DND-41 (cell line): ENCODE data around the gene B3GALT6.
"Not testable (repeated sequence)": the region's sequence is repeated elsewhere in the genome, so short reads cannot be mapped to it uniquely, and the experiment has no call there.

ENCODE experiments used
- ATAC-seq: fragments of 200-7000 bp; cut with Tn5 transposase; 3 replicates; pipeline ENCODE4 v1.9.1; 2021; ENCODE audit warnings: low read depth; ENCODE audit not compliant: insufficient read depth
- DNase-seq: peaks from one replicate; pipeline ENCODE4 v3.0.0-alpha.2; 2020
- H2AFZ ChIP-seq: 2 replicates; pipeline ENCODE4 v1.6.0; 2012; ENCODE audit warnings: low read depth, low read length
- H3K27ac ChIP-seq: 2 replicates; pipeline ENCODE4 v1.5.1; 2012; ENCODE audit warnings: low read length, inconsistent platforms
- H3K27me3 ChIP-seq: fragments of 200-600 bp; sonication (generic); 2 replicates; pipeline ENCODE4 v1.6.0; 2012; ENCODE audit warnings: low read length, mild to moderate bottlenecking, inconsistent platforms; ENCODE audit not compliant: insufficient read depth, poor library complexity
- H3K36me3 ChIP-seq: 2 replicates; pipeline ENCODE4 v1.5.1; 2012; ENCODE audit warnings: low read length, inconsistent platforms; ENCODE audit not compliant: insufficient read depth
- H3K4me1 ChIP-seq: 2 replicates; pipeline ENCODE4 v1.5.1; 2012; ENCODE audit warnings: mild to moderate bottlenecking, low read length; ENCODE audit not compliant: insufficient read depth
- H3K4me2 ChIP-seq: 2 replicates; pipeline ENCODE4 v1.6.0; 2012; ENCODE audit warnings: mild to moderate bottlenecking, moderate library complexity, low read length, inconsistent platforms; ENCODE audit not compliant: insufficient read depth
- H3K4me3 ChIP-seq, 2 experiments: fragments of 200-600 bp in 1 of 2; shearing (Covaris generic) in 1 of 2; 2 replicates each; pipeline ENCODE4 v1.5.1; 2012 to 2016; ENCODE audit warnings: inconsistent platforms in 2 of 2, low read length in 2 of 2, mild to moderate bottlenecking in 2 of 2, low read depth in 1 of 2, moderate library complexity in 1 of 2
- H3K79me2 ChIP-seq: 2 replicates; pipeline ENCODE4 v1.6.0; 2012; ENCODE audit warnings: low read length, inconsistent platforms; ENCODE audit not compliant: insufficient read depth
- H3K9ac ChIP-seq: 2 replicates; pipeline ENCODE4 v1.6.0; 2012; ENCODE audit warnings: low read depth, mild to moderate bottlenecking, inconsistent platforms, low read length, moderate library complexity
- H3K9me3 ChIP-seq: 2 replicates; pipeline ENCODE4 v1.5.1; 2012; ENCODE audit warnings: low read length, moderate library complexity, mild to moderate bottlenecking, inconsistent platforms; ENCODE audit not compliant: insufficient read depth, severe bottlenecking
- H4K20me1 ChIP-seq: 2 replicates; pipeline ENCODE4 v1.6.0; 2012; ENCODE audit warnings: low read length; ENCODE audit not compliant: insufficient read depth
- EZH2 ChIP-seq: IDR thresholded peaks from 3 replicates; pipeline ENCODE4 v1.6.1; 2012; ENCODE audit warnings: borderline replicate concordance, low read depth, mild to moderate bottlenecking, moderate library complexity, low read length, inconsistent platforms; ENCODE audit not compliant: severe bottlenecking
- TF ChIP-seq, protein P1 (sequence below): IDR thresholded peaks from 2 replicates; pipeline ENCODE4 v1.5.1; 2012; ENCODE audit warnings: borderline replicate concordance, low read length, moderate library complexity, mild to moderate bottlenecking; ENCODE audit not compliant: poor library complexity, severe bottlenecking; ENCODE audit errors: extremely low read depth

Gene B3GALT6

DNA sequence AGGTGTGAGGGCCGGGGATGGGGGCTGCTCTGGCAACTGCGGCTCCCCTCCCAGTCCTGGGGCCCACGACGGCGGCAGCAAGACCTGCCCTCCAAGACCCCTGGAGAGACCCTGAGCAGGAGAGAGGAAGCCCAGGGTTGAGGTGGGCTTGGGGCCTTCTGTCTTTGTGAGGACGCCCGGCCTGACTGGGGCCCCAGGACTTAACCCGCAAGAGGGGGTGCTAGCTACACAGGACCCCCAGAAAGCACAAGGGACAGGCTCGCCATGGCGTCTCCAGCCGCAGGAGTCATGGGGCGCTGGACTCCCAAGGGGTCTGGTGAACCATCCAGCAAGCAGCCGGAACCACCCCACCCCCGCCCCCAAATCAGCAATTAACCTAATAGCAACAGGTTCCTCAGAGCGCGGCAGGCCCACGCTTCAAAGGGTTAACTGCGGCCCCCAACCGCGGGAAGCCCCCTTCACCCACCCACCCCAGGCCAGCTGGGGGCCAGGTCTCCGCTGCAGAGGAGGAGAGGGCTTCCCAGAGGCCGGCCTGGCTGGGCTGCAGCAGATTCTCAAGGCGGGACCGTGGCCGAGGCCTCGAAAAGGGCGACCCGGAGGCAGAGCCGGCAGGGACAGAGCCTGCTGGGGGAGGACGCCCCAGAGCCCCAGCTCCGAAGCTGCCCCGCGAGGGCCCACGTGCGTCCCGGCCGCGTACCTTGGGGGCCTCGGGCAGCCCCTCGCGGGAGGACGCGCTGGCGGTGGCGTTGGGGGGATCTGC lies 14.0 kb downstream of the B3GALT6 start:
- Histone ChIP-seq H3K9ac (no peak overlapping the region), H2AFZ (no peak overlapping the region), H3K4me3 (no peak overlapping the region), H3K36me3 (no peaks in the 10 kb centered on the region), H3K27me3 (no peaks in the 10 kb centered on the region), H3K27ac (no peak overlapping the region), H3K79me2 (no peaks in the 10 kb centered on the region), H3K9me3 (no peaks in the 10 kb centered on the region), H3K4me2 (no peak overlapping the region), H4K20me1 (no peaks in the 10 kb centered on the region; the same call in 1 of the 2 replicates), H3K4me1 (peaks cover 9% of the 10 kb centered on the region)
- DNase-seq (no peak), ATAC-seq (no peak)
- TF ChIP-seq EZH2, result no peak
- TF ChIP-seq, protein P1, sequence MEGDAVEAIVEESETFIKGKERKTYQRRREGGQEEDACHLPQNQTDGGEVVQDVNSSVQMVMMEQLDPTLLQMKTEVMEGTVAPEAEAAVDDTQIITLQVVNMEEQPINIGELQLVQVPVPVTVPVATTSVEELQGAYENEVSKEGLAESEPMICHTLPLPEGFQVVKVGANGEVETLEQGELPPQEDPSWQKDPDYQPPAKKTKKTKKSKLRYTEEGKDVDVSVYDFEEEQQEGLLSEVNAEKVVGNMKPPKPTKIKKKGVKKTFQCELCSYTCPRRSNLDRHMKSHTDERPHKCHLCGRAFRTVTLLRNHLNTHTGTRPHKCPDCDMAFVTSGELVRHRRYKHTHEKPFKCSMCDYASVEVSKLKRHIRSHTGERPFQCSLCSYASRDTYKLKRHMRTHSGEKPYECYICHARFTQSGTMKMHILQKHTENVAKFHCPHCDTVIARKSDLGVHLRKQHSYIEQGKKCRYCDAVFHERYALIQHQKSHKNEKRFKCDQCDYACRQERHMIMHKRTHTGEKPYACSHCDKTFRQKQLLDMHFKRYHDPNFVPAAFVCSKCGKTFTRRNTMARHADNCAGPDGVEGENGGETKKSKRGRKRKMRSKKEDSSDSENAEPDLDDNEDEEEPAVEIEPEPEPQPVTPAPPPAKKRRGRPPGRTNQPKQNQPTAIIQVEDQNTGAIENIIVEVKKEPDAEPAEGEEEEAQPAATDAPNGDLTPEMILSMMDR, result no peak

DNA sequence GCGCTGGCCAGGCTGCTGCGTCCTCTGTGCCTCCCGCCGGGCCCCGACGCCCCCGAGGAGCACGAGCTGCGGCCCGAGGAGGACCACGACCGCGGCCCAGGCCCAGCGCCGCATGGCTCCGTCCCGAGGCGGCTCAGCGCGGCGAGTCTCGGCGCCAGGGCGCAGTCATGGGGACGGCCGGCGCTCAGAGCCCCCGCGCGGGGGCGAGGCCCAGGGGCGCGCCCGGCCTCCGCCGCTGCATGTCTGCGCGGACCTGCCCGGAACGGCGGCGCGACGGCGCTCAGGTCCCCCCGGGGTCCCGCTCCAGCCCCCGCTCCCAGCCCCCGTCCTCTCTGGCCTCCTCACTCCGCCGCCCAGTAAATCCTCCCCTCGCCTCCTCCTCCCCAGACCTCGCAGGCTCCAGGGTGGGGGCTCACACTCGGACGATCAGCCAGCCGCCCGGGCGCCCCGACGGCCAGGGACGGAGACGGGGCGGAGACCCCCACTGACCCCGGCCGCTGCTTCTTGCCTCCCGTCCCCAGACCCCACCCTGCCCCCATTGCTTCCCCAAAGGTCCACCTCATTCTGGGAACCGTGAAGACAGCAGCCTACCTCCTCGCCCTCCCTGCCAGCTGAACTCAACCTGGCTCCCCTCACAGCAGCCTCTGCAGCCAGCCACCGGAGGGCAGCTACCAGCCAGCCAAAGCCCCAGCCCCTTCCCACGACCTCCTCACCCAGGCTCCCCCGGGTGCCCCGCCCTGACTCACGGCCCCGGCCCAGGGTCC lies 14.7 kb downstream of the B3GALT6 start, which contains the start of gene C1QTNF12:
C1QTNF12 (minus strand) TSS at position 146 of the 764 bp plus-strand sequence; CDS start at position 114, 32 bp downstream.
- Histone ChIP-seq H3K4me3 (no peak within 1 kb of the TSS), H2AFZ (no peak within 1 kb of the TSS), H3K9ac (no peak within 1 kb of the TSS), H3K36me3 (no peaks in the 10 kb centered on the region), H3K79me2 (no peaks in the 10 kb centered on the region), H3K4me1 (peaks cover 17% of the 10 kb centered on the region), H3K27ac (no peak within 1 kb of the TSS), H3K9me3 (no peaks in the 10 kb centered on the region), H4K20me1 (no peaks in the 10 kb centered on the region; the same call in 1 of the 2 replicates), H3K27me3 (no peaks in the 10 kb centered on the region), H3K4me2 (no peak within 1 kb of the TSS)
- ATAC-seq (no peak), DNase-seq (no peak)
- no peak for TF ChIP-seq EZH2
- TF ChIP-seq, protein P1, result peak; percentile 34

DNA sequence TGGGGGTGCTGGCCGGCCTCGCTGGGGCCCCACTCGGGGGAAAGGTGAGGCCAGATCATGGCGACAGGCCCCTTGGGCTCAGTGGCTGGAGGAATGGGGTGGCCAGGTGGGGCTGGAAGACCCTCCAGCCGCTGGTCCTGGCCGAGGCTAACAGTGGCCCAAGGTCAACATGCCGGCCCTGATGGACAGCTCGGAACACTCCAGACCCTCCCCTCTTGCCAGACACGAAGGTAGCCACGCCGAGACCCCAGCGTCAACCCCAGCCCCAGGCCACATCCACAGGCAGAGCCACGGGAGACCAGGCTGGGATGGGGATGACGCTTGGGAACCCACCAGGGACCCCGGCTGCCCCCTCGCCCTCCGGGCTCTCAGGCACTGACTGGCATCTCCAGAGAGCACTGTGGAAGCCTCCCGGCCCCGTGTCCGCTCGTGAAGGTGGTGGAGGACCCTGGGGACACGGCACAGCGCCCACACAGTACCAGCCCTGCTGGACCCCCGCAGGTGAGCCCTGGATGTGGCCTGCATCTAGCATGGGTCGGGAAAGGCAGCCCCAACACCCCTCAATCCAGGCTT lies 15.4 kb downstream of the B3GALT6 start:
- TF ChIP-seq, protein P1, result no peak
- no peak for TF ChIP-seq EZH2
- no peak overlapping the region for H3K27ac ChIP-seq
- H4K20me1 ChIP-seq, result no peaks in the 10 kb centered on the region; the same call in 1 of the 2 replicates
- H3K79me2 ChIP-seq, result no peaks in the 10 kb centered on the region
- no peak for ATAC-seq
- H3K9ac ChIP-seq, result no peak overlapping the region
- no peaks in the 10 kb centered on the region for H3K27me3 ChIP-seq
- no peaks in the 10 kb centered on the region for H3K9me3 ChIP-seq
- H3K4me3 ChIP-seq, result no peak overlapping the region
- DNase-seq, result no peak
- no peak overlapping the region for H3K4me2 ChIP-seq
- peaks cover 23% of the 10 kb centered on the region for H3K4me1 ChIP-seq
- H2AFZ ChIP-seq, result no peak overlapping the region
- peaks cover 3% of the 10 kb centered on the region; the same call in 1 of the 2 replicates for H3K36me3 ChIP-seq

DNA sequence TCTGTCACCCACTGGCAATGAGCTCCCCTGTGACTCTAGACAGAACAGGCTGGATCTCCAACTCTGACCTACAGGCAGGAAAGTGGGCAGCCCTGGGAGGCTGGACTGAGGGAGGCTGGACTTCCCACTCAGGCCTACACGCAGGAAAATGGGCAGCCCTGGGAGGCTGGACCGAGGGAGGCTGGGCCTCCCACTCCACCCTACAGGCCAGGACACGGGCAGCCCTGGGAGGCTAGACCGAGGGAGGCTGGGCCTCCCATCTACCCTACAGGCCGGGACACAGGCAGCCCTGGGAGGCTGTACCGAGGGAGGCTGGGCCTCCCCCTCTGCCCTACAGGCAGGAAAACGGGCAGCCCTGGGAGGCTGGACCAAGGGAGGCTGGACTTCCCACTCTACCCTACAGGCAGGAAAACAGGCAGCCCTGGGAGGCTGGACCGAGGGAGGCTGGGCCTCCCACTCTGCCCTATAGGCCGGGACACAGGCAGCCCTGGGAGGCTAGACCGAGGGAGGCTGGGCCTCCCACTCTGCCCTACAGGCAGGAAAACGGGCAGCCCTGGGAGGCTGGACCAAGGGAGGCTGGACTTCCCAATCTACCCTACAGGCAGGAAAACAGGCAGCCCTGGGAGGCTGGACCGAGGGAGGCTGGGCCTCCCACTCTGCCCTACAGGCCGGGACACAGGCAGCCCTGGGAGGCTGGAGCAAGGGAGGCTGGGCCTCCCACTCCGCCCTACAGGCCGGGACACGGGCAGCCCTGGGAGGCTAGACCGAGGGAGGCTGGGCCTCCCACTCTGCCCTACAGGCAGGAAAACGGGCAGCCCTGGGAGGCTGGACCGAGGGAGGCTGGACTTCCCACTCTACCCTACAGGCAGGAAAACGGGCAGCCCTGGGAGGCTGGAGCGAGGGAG lies 16.2 kb downstream of the B3GALT6 start:
- DNase-seq, H3K9ac ChIP-seq, ATAC-seq, H3K79me2 ChIP-seq, H3K36me3 ChIP-seq, H3K4me3 ChIP-seq, H3K27ac ChIP-seq, H4K20me1 ChIP-seq, H3K27me3 ChIP-seq, H3K9me3 ChIP-seq, H2AFZ ChIP-seq, H3K4me2 ChIP-seq: not testable (repeated sequence)
- H3K4me1 ChIP-seq, result peaks cover 24% of the 10 kb centered on the region
